WI38 (cell line): Measurements from ENCODE around the gene FEM1C.

ENCODE experiments used
- H3K4me3 ChIP-seq: 2 replicates; pipeline ENCODE4 v1.5.1; 2011; ENCODE audit warnings: low read depth, mild to moderate bottlenecking, control low read depth, low read length
- TF ChIP-seq, protein P1 (sequence below): IDR thresholded peaks from 2 replicates; pipeline ENCODE4 v1.5.1; 2012; ENCODE audit warnings: low read depth, mild to moderate bottlenecking, control low read depth, low read length

The FEM1C gene

DNA sequence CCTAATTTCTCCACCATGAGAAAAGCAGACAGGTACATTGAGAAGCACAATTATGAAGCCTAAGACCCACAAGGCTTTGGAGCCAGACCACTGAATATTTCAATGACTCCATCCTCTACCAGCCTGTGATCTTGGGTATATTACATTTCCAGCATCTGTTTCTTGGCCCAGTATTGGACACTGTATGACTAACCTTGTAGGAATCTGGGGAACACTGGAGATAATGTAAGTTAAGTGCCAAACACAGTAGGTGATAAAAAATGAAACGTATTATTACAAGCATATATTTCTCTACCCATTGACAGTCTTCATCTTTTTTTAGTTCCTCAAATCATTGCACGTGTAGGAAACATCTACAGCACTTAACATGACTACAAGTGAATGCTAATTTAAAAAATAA, 28.6 kb upstream of the FEM1C start:
- TF ChIP-seq, protein P1, sequence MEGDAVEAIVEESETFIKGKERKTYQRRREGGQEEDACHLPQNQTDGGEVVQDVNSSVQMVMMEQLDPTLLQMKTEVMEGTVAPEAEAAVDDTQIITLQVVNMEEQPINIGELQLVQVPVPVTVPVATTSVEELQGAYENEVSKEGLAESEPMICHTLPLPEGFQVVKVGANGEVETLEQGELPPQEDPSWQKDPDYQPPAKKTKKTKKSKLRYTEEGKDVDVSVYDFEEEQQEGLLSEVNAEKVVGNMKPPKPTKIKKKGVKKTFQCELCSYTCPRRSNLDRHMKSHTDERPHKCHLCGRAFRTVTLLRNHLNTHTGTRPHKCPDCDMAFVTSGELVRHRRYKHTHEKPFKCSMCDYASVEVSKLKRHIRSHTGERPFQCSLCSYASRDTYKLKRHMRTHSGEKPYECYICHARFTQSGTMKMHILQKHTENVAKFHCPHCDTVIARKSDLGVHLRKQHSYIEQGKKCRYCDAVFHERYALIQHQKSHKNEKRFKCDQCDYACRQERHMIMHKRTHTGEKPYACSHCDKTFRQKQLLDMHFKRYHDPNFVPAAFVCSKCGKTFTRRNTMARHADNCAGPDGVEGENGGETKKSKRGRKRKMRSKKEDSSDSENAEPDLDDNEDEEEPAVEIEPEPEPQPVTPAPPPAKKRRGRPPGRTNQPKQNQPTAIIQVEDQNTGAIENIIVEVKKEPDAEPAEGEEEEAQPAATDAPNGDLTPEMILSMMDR = no peak
- H3K4me3 ChIP-seq = no peak overlapping the region

DNA sequence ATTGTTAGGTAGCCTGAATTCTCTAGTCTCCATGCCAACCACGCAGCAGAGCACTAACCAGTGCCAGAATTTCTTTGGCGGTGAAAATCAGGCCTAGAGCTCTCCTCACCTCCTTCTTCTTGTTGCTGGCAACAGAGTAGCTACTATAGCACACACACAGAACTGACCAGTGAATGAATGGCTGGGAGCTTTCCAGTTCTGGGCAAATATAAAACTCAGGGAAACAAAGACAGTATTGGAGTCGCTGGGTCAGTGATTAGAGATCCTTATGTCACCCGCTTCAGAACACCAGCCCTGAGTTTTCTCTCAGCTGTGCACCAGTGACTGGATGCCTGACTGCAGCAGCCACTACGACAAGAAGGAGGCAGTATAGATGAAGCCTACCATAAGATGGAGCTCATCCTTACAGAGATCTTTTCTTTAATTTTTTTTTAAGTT, 26.9 kb upstream of the FEM1C start:
- no peak overlapping the region for H3K4me3 ChIP-seq
- TF ChIP-seq, protein P1 = no peak

DNA sequence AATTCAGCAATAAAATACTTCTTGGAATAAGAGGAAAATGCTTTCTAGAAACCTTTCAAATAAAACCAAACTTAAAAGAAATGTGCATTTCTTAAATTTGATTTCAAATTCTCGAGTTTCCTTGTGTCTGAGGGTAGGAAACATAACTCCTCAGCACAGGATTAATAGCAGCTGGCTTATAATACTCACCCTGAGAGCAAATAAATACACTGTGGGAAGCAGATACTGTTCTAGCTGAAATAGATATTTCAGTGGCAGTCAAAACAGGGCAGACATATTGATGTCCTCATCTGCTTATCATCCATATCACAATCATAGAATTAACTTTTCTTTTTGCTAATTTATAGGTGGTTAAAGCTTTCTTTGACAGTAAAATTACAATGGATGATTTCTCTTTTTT, 24.1 kb upstream of the FEM1C start:
- H3K4me3 ChIP-seq = no peak overlapping the region
- TF ChIP-seq, protein P1 = no peak

DNA sequence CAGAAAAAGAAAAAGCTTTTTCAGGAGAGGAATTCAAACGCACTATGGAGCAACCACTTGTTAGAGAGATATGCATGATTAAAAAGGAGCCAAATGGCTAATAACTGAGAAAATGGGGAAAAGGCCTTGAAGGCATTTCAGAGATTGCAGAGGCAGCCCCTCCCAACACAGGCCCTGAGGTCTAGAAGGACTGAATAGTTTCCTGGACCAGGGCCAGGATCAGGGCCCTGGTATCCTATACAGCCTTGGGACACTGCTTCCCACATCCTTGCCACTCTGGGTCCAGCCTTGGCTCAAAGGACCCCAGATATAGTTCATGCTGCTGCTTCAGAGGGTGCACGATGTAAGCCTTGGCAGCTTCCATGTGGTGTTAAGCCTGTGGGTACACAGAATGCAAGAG, 20.7 kb upstream of the FEM1C start:
- TF ChIP-seq, protein P1 = no peak
- H3K4me3 ChIP-seq = no peak overlapping the region

DNA sequence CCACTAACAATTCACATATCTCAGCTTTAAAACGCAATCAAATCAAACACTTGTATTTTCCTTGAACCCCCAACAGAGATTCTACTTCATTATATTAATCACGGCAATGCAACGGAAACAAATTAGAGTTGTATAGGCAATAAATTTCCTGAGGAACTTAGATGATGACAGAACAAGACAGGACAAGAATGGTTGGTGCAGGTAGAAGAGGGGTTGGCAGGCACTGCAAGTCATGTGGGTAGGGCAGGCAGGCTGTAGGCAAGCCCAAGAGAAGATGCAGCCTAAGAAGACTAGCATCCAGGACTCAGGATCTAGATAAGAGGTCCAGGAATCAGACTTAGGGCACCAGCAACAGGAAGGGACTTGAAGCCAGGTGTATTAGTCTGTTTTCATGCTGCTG, 16.6 kb upstream of the FEM1C start:
- no peak overlapping the region for H3K4me3 ChIP-seq
- TF ChIP-seq, protein P1 = no peak

DNA sequence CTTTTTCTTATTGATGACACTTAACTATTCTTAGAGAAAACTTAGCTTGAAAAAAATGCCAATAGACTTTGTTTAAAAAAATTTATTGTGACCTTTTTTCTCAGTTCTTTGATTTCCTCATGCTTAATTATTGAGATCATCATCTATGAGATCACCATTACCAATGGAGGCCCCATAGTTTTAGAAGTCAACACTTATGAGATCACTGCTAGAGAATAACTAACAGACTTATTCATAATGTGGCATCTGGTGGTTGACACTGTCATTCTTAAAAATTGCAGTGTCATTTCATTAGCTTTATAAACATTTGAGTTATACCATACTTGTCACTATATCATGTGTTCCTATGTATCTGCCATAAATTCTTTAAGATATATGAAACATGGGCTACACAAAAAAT, 14.9 kb upstream of the FEM1C start:
- no peak overlapping the region for H3K4me3 ChIP-seq
- TF ChIP-seq, protein P1 = no peak

DNA sequence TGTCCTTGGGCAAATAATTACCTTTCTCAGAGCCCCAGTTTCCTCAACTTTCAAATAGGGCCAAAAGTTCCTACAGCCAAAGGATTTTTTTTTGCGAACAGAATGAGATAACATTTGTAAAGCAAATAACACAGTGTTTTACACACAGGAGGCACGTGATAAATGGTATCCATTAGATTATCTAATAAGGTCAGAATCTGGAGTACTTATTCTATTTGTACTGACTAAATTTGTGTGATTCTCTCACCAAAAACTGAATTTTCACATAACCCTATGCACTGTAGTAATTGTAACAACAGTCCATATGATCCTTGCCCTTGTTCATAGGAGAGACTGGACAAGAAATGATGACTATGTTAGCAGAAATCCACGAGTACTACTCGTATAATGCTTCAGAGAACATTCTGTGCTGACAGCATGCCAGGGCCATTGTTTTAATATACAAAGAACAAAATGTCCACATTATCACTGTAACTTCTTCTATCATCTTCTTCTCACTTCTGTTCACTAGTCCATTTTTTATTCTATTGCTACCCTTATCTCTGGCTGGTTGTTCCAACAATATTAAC, 13.9 kb upstream of the FEM1C start:
- H3K4me3 ChIP-seq = no peak overlapping the region
- TF ChIP-seq, protein P1 = no peak
